ENCODE results near the gene RIT2.

Gene RIT2

GRCh38 chr18:42954887-42955286 lies 160.6 kb downstream of the RIT2 start:
- FAIRE-seq (no peak), DNase-seq (ENCODE audit: insufficient read length) (no peak)
- no peak for TF ChIP-seq POLR2AphosphoS5 (IDR thresholded peaks at IDR 0.05; ENCODE audit: low read depth, low read length)
- TF ChIP-seq POLR2A (IDR thresholded peaks at IDR 0.05; ENCODE audit: low read depth, low read length): no peak
- TF ChIP-seq TAF1 (IDR thresholded peaks at IDR 0.05; ENCODE audit: borderline replicate concordance, low read depth, low read length): no peak

- FAIRE-seq: no peak
- no peak for DNase-seq (ENCODE audit: insufficient read length)
- no peak for TF ChIP-seq TAF1 (IDR thresholded peaks at IDR 0.05; ENCODE audit: borderline replicate concordance, low read depth, low read length)
- TF ChIP-seq POLR2AphosphoS5 (IDR thresholded peaks at IDR 0.05; ENCODE audit: low read depth, low read length): no peak
- TF ChIP-seq POLR2A (IDR thresholded peaks at IDR 0.05; ENCODE audit: low read depth, low read length): no peak
Observed at GRCh38 chr18:42953306-42953705, 162.2 kb downstream of the RIT2 start.

GRCh38 chr18:42950732-42951131 lies 164.8 kb downstream of the RIT2 start:
- TF ChIP-seq POLR2AphosphoS5 (IDR thresholded peaks at IDR 0.05; ENCODE audit: low read depth, low read length): no peak
- no peak for TF ChIP-seq TAF1 (IDR thresholded peaks at IDR 0.05; ENCODE audit: borderline replicate concordance, low read depth, low read length)
- no peak for TF ChIP-seq POLR2A (IDR thresholded peaks at IDR 0.05; ENCODE audit: low read depth, low read length)
- no peak for FAIRE-seq
- DNase-seq (ENCODE audit: insufficient read length): no peak

GRCh38 chr18:42948831-42949230 lies 166.7 kb downstream of the RIT2 start:
- no peak for DNase-seq (ENCODE audit: insufficient read length)
- FAIRE-seq: no peak
- TF ChIP-seq POLR2A (IDR thresholded peaks at IDR 0.05; ENCODE audit: low read depth, low read length): no peak
- TF ChIP-seq TAF1 (IDR thresholded peaks at IDR 0.05; ENCODE audit: borderline replicate concordance, low read depth, low read length): no peak
- no peak for TF ChIP-seq POLR2AphosphoS5 (IDR thresholded peaks at IDR 0.05; ENCODE audit: low read depth, low read length)

- no peak for TF ChIP-seq POLR2AphosphoS5 (IDR thresholded peaks at IDR 0.05; ENCODE audit: low read depth, low read length)
- TF ChIP-seq POLR2A (IDR thresholded peaks at IDR 0.05; ENCODE audit: low read depth, low read length): no peak
- no peak for TF ChIP-seq TAF1 (IDR thresholded peaks at IDR 0.05; ENCODE audit: borderline replicate concordance, low read depth, low read length)
- DNase-seq (ENCODE audit: insufficient read length) (no peak), FAIRE-seq (no peak)
Observed at GRCh38 chr18:42941860-42942259, 173.6 kb downstream of the RIT2 start.

GRCh38 chr18:42941021-42941420 lies 174.5 kb downstream of the RIT2 start:
- no peak for DNase-seq (ENCODE audit: insufficient read length)
- FAIRE-seq: no peak

GRCh38 chr18:42937436-42937835 lies 178.0 kb downstream of the RIT2 start:
- TF ChIP-seq POLR2A (IDR thresholded peaks at IDR 0.05; ENCODE audit: low read depth, low read length) (no peak), TAF1 (IDR thresholded peaks at IDR 0.05; ENCODE audit: borderline replicate concordance, low read depth, low read length) (no peak), POLR2AphosphoS5 (IDR thresholded peaks at IDR 0.05; ENCODE audit: low read depth, low read length) (no peak)
- DNase-seq (ENCODE audit: insufficient read length) (no peak), FAIRE-seq (no peak)

More at GRCh38 chr18:42941021-42941420, 174.5 kb downstream of the RIT2 start:
- TF ChIP-seq POLR2AphosphoS5 (IDR thresholded peaks at IDR 0.05; ENCODE audit: low read depth, low read length): no peak
- TF ChIP-seq TAF1 (IDR thresholded peaks at IDR 0.05; ENCODE audit: borderline replicate concordance, low read depth, low read length): no peak
- TF ChIP-seq POLR2A (IDR thresholded peaks at IDR 0.05; ENCODE audit: low read depth, low read length): no peak

GRCh38 chr18:42936289-42936688 lies 179.2 kb downstream of the RIT2 start:
- TF ChIP-seq POLR2AphosphoS5 (IDR thresholded peaks at IDR 0.05; ENCODE audit: low read depth, low read length) (no peak), TAF1 (IDR thresholded peaks at IDR 0.05; ENCODE audit: borderline replicate concordance, low read depth, low read length) (no peak), POLR2A (IDR thresholded peaks at IDR 0.05; ENCODE audit: low read depth, low read length) (no peak)
- DNase-seq (ENCODE audit: insufficient read length) (no peak), FAIRE-seq (no peak)

- DNase-seq (ENCODE audit: insufficient read length): no peak
- FAIRE-seq: no peak
- TF ChIP-seq POLR2A (IDR thresholded peaks at IDR 0.05; ENCODE audit: low read depth, low read length): no peak
- TF ChIP-seq TAF1 (IDR thresholded peaks at IDR 0.05; ENCODE audit: borderline replicate concordance, low read depth, low read length): no peak
- no peak for TF ChIP-seq POLR2AphosphoS5 (IDR thresholded peaks at IDR 0.05; ENCODE audit: low read depth, low read length)
Observed at GRCh38 chr18:42931491-42931890, 184.0 kb downstream of the RIT2 start.

- TF ChIP-seq TAF1 (IDR thresholded peaks at IDR 0.05; ENCODE audit: borderline replicate concordance, low read depth, low read length) (no peak), POLR2AphosphoS5 (IDR thresholded peaks at IDR 0.05; ENCODE audit: low read depth, low read length) (no peak), POLR2A (IDR thresholded peaks at IDR 0.05; ENCODE audit: low read depth, low read length) (no peak)
- no peak for FAIRE-seq
- no peak for DNase-seq (ENCODE audit: insufficient read length)
Observed at GRCh38 chr18:42929857-42930256, 185.6 kb downstream of the RIT2 start.

- TF ChIP-seq POLR2AphosphoS5 (IDR thresholded peaks at IDR 0.05; ENCODE audit: low read depth, low read length) (no peak), POLR2A (IDR thresholded peaks at IDR 0.05; ENCODE audit: low read depth, low read length) (no peak), TAF1 (IDR thresholded peaks at IDR 0.05; ENCODE audit: borderline replicate concordance, low read depth, low read length) (no peak)
- DNase-seq (ENCODE audit: insufficient read length) (no peak), FAIRE-seq (no peak)
Observed at GRCh38 chr18:42929181-42929580, 186.3 kb downstream of the RIT2 start.

- no peak for DNase-seq (ENCODE audit: insufficient read length)
- FAIRE-seq: no peak
- no peak for TF ChIP-seq POLR2A (IDR thresholded peaks at IDR 0.05; ENCODE audit: low read depth, low read length)
- TF ChIP-seq POLR2AphosphoS5 (IDR thresholded peaks at IDR 0.05; ENCODE audit: low read depth, low read length): no peak
- TF ChIP-seq TAF1 (IDR thresholded peaks at IDR 0.05; ENCODE audit: borderline replicate concordance, low read depth, low read length): no peak
Observed at GRCh38 chr18:42925036-42925435, 190.4 kb downstream of the RIT2 start.

- no peak for TF ChIP-seq POLR2AphosphoS5 (IDR thresholded peaks at IDR 0.05; ENCODE audit: low read depth, low read length)
- TF ChIP-seq TAF1 (IDR thresholded peaks at IDR 0.05; ENCODE audit: borderline replicate concordance, low read depth, low read length): no peak
- no peak for TF ChIP-seq POLR2A (IDR thresholded peaks at IDR 0.05; ENCODE audit: low read depth, low read length)
Observed at GRCh38 chr18:42922363-42922762, 193.1 kb downstream of the RIT2 start.

More at GRCh38 chr18:42922363-42922762, 193.1 kb downstream of the RIT2 start:
- DNase-seq (ENCODE audit: insufficient read length) (no peak), FAIRE-seq (no peak)
